ENCODE measurements around the gene TMCO1. TPM values are rescaled to one million over a fixed set of nuclear protein-coding genes. Genes with fewer than 3 reads are reported as not detected.
"Not testable (repeated sequence)": the region's sequence is repeated elsewhere in the genome, so short reads cannot be mapped to it uniquely, and the experiment has no call there.

The TMCO1 gene
- total RNA-seq, 1 experiment from 2014 or later: 64.1 TPM

GRCh38 chr1:165712764-165713163, 55.9 kb downstream of the TMCO1 start:
- POLR2A ChIA-PET (ENCODE audit: unreplicated experiment): no interaction called here
- no peaks in the 10 kb centered on the region for H3K79me2 ChIP-seq (ENCODE audit: low read depth)
- CTCF ChIA-PET: no interaction called here
- no peak for TF ChIP-seq CTCF (conservative IDR thresholded peaks at IDR 0.05)
- H3K4me3 ChIP-seq: no peak overlapping the region
- no peak overlapping the region for H3K4me2 ChIP-seq
- H3K4me1 ChIP-seq (replicated peaks; ENCODE audit: insufficient read depth): no peaks in the 10 kb centered on the region
- H3K9me2 ChIP-seq (ENCODE audit: insufficient read depth): no peaks in the 10 kb centered on the region
- no peaks in the 10 kb centered on the region for H4K20me1 ChIP-seq (ENCODE audit: insufficient read depth)
- DNase-seq: no peak
- intact Hi-C loops (cut with micrococcal nuclease; ENCODE audit: unreplicated experiment): no loop called here
- H3F3A ChIP-seq (ENCODE audit: insufficient read depth, low read depth): no peaks in the 10 kb centered on the region
- H3K27ac ChIP-seq: no peak overlapping the region
- no peaks in the 10 kb centered on the region for H3K36me3 ChIP-seq (ENCODE audit: low read depth)
- no peaks in the 10 kb centered on the region for H3K27me3 ChIP-seq (ENCODE audit: insufficient read depth, low read depth)
- H2AFZ ChIP-seq: no peak overlapping the region
- BruUV-seq (replicated peaks): no TSS peak
- 0 out of 2 replicates have a peak, but pooled peaks cover 5% of the 10 kb centered on the region for H3K9me3 ChIP-seq (ENCODE audit: insufficient read depth, low read depth)

GRCh38 chr1:165707984-165708706, 60.5 kb downstream of the TMCO1 start:
- Histone ChIP-seq H2AFZ (no peak overlapping the region), H3K27me3 (ENCODE audit: insufficient read depth, low read depth) (no peaks in the 10 kb centered on the region), H3F3A (ENCODE audit: insufficient read depth, low read depth) (no peaks in the 10 kb centered on the region), H4K20me1 (ENCODE audit: insufficient read depth) (no peaks in the 10 kb centered on the region), H3K4me2 (no peak overlapping the region), H3K27ac (no peak overlapping the region), H3K36me3 (ENCODE audit: low read depth) (no peaks in the 10 kb centered on the region), H3K4me3 (no peak overlapping the region), H3K4me1 (replicated peaks; ENCODE audit: insufficient read depth) (no peaks in the 10 kb centered on the region), H3K79me2 (ENCODE audit: low read depth) (no peaks in the 10 kb centered on the region), H3K9me2 (ENCODE audit: insufficient read depth) (no peaks in the 10 kb centered on the region), H3K9me3 (ENCODE audit: insufficient read depth, low read depth) (0 out of 2 replicates have a peak, but pooled peaks cover 2% of the 10 kb centered on the region)
- no peak for DNase-seq
- ChIA-PET CTCF (no interaction called here), POLR2A (ENCODE audit: unreplicated experiment) (no interaction called here)
- intact Hi-C loops (cut with micrococcal nuclease; ENCODE audit: unreplicated experiment): no loop called here
- BruUV-seq (replicated peaks): no TSS peak
- TF ChIP-seq EZH2 (IDR thresholded peaks at IDR 0.05; ENCODE audit: low read depth) (no peak), CTCF (conservative IDR thresholded peaks at IDR 0.05) (no peak)

- Histone ChIP-seq H3K4me3 (no peak overlapping the region), H4K20me1 (ENCODE audit: insufficient read depth) (no peaks in the 10 kb centered on the region), H3K27ac (no peak overlapping the region), H3K9me2 (ENCODE audit: insufficient read depth) (no peaks in the 10 kb centered on the region), H3K36me3 (ENCODE audit: low read depth) (no peaks in the 10 kb centered on the region), H3K4me1 (replicated peaks; ENCODE audit: insufficient read depth) (no peaks in the 10 kb centered on the region), H3K79me2 (ENCODE audit: low read depth) (no peaks in the 10 kb centered on the region), H3F3A (ENCODE audit: insufficient read depth, low read depth) (0 out of 2 replicates have a peak, but pooled peaks cover 3% of the 10 kb centered on the region), H3K9me3 (ENCODE audit: insufficient read depth, low read depth) (no peaks in the 10 kb centered on the region), H2AFZ (no peak overlapping the region), H3K4me2 (no peak overlapping the region), H3K27me3 (ENCODE audit: insufficient read depth, low read depth) (no peaks in the 10 kb centered on the region)
- ChIA-PET CTCF (no interaction called here), POLR2A (ENCODE audit: unreplicated experiment) (no interaction called here)
- BruUV-seq (replicated peaks): no TSS peak
- no peak for TF ChIP-seq EZH2 (IDR thresholded peaks at IDR 0.05; ENCODE audit: low read depth)
- TF ChIP-seq CTCF (conservative IDR thresholded peaks at IDR 0.05): no peak
- DNase-seq: no peak
- intact Hi-C loops (cut with micrococcal nuclease; ENCODE audit: unreplicated experiment): no loop called here
Observed at GRCh38 chr1:165703648-165704047, 65.0 kb downstream of the TMCO1 start.

GRCh38 chr1:165701922-165702321, 66.7 kb downstream of the TMCO1 start:
- H4K20me1 ChIP-seq (ENCODE audit: insufficient read depth); H3K79me2 ChIP-seq (ENCODE audit: low read depth); intact Hi-C loops (cut with micrococcal nuclease; ENCODE audit: unreplicated experiment); DNase-seq; H2AFZ ChIP-seq; H3K27ac ChIP-seq; BruUV-seq (replicated peaks); H3K36me3 ChIP-seq (ENCODE audit: low read depth); H3K9me2 ChIP-seq (ENCODE audit: insufficient read depth); CTCF ChIA-PET; H3K4me3 ChIP-seq; H3K4me1 ChIP-seq (replicated peaks; ENCODE audit: insufficient read depth); H3K4me2 ChIP-seq; H3K27me3 ChIP-seq (ENCODE audit: insufficient read depth, low read depth); H3K9me3 ChIP-seq (ENCODE audit: insufficient read depth, low read depth): not testable (repeated sequence)
- POLR2A ChIA-PET (ENCODE audit: unreplicated experiment): interaction anchor here (0.7 kb wide), 1 partner anchor 71 kb away, joined by 3 read pairs; the partner anchor contains the start of gene MGST3
- H3F3A ChIP-seq (ENCODE audit: insufficient read depth, low read depth): peaks cover 10% of the 10 kb centered on the region; the same call in 1 of the 2 replicates
